Prostate gland (tissue), 2 donors: ENCODE data around the gene GALNT13. TPM values are rescaled to one million over a fixed set of nuclear protein-coding genes. Genes with fewer than 3 reads are reported as not detected.

Experiments used
- DNase-seq: peaks from one replicate; pipeline ENCODE4 v3.0.0-alpha.2; 2019; ENCODE audit warnings: low spot score
- H3K27ac ChIP-seq, 2 donors: fragments of 200-600 bp; sonication (generic); 2 replicates each; pipeline ENCODE4 v1.5.1; 2017 to 2019
- H3K27me3 ChIP-seq: fragments of 200-600 bp; sonication (generic); replicated peaks from 2 replicates; pipeline ENCODE4 v1.5.1; 2019; ENCODE audit not compliant: insufficient read depth
- H3K36me3 ChIP-seq, 2 donors: fragments of 200-600 bp; sonication (generic); 1 replicate in 1 of 2; 2 replicates in 1 of 2; pipeline versions ENCODE4 v1.5.1 to v1.8.1; 2017 to 2019
- H3K4me1 ChIP-seq: fragments of 200-600 bp; sonication (generic); replicated peaks from 2 replicates; pipeline ENCODE4 v1.5.1; 2019
- H3K4me3 ChIP-seq, 2 donors: fragments of 200-600 bp; sonication (generic); 2 replicates each; pipeline ENCODE4 v1.5.1; 2017 to 2019
- H3K9me3 ChIP-seq: fragments of 200-600 bp; sonication (generic); 2 replicates; pipeline ENCODE4 v1.5.1; 2017
- CTCF ChIP-seq, 4 experiments: fragments of 200-600 bp in 2 of 4; fragments of 450-650 bp in 2 of 4; sonication (generic) in 2 of 4; IDR thresholded peaks; 1 replicate in 3 of 4; 2 replicates in 1 of 4; pipeline ENCODE4 v1.5.1; 2016 to 2019; ENCODE audit warnings: antibody characterized with exemption in 4 of 4, mild to moderate bottlenecking in 2 of 4, moderate library complexity in 2 of 4
- POLR2A ChIP-seq: fragments of 450-650 bp; IDR thresholded peaks from one replicate; pipeline ENCODE4 v1.6.1; 2016; ENCODE audit warnings: antibody characterized with exemption, mild to moderate bottlenecking
- POLR2AphosphoS5 ChIP-seq: sonication (generic); formaldehyde crosslinking; IDR thresholded peaks from one replicate; pipeline ENCODE4 v1.6.1; 2017; ENCODE audit warnings: antibody characterized with exemption
- WGBS: methylation state at CpG from one replicate; pipeline ENCODE4 v1.1.5; 2018; 5-methylcytosine and 5-hydroxymethylcytosine counted together
- intact Hi-C: fragments of 100-400 bp; cut with DNase I; formaldehyde crosslinking; loops from one replicate; pipeline ENCODE4 v1.14.2; 2022
- total RNA-seq, 2 donors: library from RNA; depleted of rRNA; stranded (reverse); fragments of >200 nt; gene quantifications; one replicate each; pipeline ENCODE4 v1.1.0, GENCODE V29; 2016

The GALNT13 gene
- total RNA-seq, 2 donors from 2014 or later, result 0.87 to 1.1 TPM

GRCh38 chr2:154078926-154079325 lies 207.2 kb downstream of the GALNT13 start:
- Histone ChIP-seq H3K4me3 (no peak overlapping the region), H3K27ac (no peak overlapping the region), H3K36me3 (no peaks in the 10 kb centered on the region), H3K27me3 (no peaks in the 10 kb centered on the region), H3K4me1 (no peaks in the 10 kb centered on the region), H3K9me3 (no peaks in the 10 kb centered on the region)
- no peak for DNase-seq
- 79% methylated on average over 1 of the region's 1 CpG for WGBS
- TF ChIP-seq CTCF (IDR thresholded peaks at IDR 0.05), result no peak
- no peak for TF ChIP-seq POLR2AphosphoS5
- no peak for TF ChIP-seq POLR2A
- intact Hi-C loops, result no loop called here

DNA sequence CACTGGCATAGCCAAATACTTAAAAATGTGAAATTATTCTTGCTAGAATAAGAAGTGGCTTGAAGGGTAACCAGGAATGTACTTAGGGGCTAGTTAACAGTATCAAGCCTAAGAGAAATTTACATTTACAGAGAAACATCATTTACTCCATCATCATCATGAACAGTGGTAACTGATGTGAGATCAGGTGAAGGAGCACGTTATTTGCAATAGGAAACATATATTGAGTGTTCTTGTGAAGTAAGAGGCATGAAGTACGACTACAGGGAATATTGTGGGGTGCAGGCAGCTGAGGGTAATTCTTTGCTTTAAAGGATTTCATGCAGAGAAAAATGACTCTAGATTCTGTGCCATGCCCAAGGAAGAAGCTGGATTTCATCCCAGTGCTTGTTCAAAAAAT lies 220.8 kb downstream of the GALNT13 start:
- intact Hi-C loops, result no loop called here
- no peak for DNase-seq
- WGBS, result 77% methylated on average over 2 of the region's 2 CpGs
- no peaks in the 10 kb centered on the region for H3K27me3 ChIP-seq
- no peak overlapping the region for H3K4me3 ChIP-seq
- no peaks in the 10 kb centered on the region for H3K4me1 ChIP-seq
- no peak overlapping the region for H3K27ac ChIP-seq
- TF ChIP-seq POLR2A (no peak), POLR2AphosphoS5 (no peak), CTCF (IDR thresholded peaks at IDR 0.05) (no peak)
- no peaks in the 10 kb centered on the region for H3K36me3 ChIP-seq
- H3K9me3 ChIP-seq, result no peaks in the 10 kb centered on the region

DNA sequence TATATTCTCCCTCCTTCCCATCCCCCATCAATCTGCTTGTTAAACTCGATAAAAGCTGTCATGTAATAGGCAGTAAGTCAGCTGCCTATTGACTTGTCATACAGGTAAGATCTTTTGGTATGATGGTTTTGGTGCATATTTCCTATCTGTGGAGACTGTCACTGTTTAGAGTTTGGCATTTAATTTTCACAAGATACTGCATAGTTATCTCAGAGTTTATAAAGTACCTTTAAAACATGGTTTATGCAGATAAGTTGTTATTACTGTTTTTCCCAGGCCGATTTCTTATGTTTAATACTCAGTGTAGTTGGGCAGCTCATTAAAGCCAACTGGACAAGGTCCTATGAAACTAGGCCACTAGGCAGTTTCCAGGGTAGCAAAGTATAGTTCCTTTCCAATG lies 222.1 kb downstream of the GALNT13 start:
- TF ChIP-seq CTCF (IDR thresholded peaks at IDR 0.05), result no peak
- TF ChIP-seq POLR2A, result no peak
- no peak for TF ChIP-seq POLR2AphosphoS5
- 78% methylated on average over 2 of the region's 2 CpGs for WGBS
- no peaks in the 10 kb centered on the region for H3K27me3 ChIP-seq
- no peak overlapping the region for H3K27ac ChIP-seq
- H3K4me1 ChIP-seq, result no peaks in the 10 kb centered on the region
- DNase-seq, result no peak
- intact Hi-C loops, result no loop called here
- no peak overlapping the region for H3K4me3 ChIP-seq
- no peaks in the 10 kb centered on the region for H3K36me3 ChIP-seq
- no peaks in the 10 kb centered on the region for H3K9me3 ChIP-seq

DNA sequence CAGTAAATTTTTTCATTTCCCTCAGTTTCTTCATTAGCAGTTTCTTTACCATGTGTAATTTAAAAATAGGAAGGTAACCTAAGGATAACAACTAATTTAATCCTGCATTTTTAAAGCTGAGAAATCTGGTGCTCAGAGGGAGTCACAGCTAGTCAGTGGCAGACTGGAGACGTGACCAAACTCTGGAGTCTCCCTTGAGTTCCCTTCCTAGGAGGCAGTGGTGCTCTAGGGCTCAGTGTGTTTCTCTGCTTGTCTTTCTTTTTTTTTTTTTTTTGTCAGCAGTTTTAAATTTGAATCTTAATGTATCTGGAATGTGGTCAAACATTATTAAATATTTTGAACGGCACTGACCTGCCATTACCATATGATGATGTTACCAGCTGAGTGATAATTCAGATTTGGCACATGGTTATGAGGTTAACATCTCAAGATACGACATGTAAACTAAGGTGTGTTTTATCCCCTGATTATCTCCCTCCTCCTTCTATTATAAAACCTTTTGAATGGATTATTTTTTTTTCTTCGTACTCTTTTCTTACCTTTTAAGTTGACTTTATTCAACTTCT lies 226.2 kb downstream of the GALNT13 start:
- Histone ChIP-seq H3K36me3 (no peaks in the 10 kb centered on the region), H3K27me3 (no peaks in the 10 kb centered on the region), H3K4me1 (no peaks in the 10 kb centered on the region), H3K4me3 (no peak overlapping the region), H3K9me3 (no peaks in the 10 kb centered on the region), H3K27ac (no peak overlapping the region)
- TF ChIP-seq POLR2A, result no peak
- TF ChIP-seq CTCF (IDR thresholded peaks at IDR 0.05), result no peak
- TF ChIP-seq POLR2AphosphoS5, result no peak
- 60% methylated on average over 4 of the region's 4 CpGs for WGBS
- intact Hi-C loops, result no loop called here
- DNase-seq, result no peak

GRCh38 chr2:154120706-154121105 lies 249.0 kb downstream of the GALNT13 start:
- intact Hi-C loops, result no loop called here
- Histone ChIP-seq H3K27ac (no peak overlapping the region), H3K9me3 (no peaks in the 10 kb centered on the region), H3K36me3 (no peaks in the 10 kb centered on the region), H3K4me1 (no peaks in the 10 kb centered on the region), H3K27me3 (no peaks in the 10 kb centered on the region), H3K4me3 (no peak overlapping the region)
- TF ChIP-seq CTCF (IDR thresholded peaks at IDR 0.05) (no peak), POLR2A (no peak), POLR2AphosphoS5 (no peak)
- DNase-seq, result no peak
- WGBS, result 72% methylated on average over 2 of the region's 2 CpGs
